ENCODE data around the gene HABP4. TPM values are rescaled to one million over a fixed set of nuclear protein-coding genes. Genes with fewer than 3 reads are reported as not detected.

The HABP4 gene
- total RNA-seq, 4 donors from 2014 or later: 42.8 to 50.0 (median 46.3) TPM

DNA sequence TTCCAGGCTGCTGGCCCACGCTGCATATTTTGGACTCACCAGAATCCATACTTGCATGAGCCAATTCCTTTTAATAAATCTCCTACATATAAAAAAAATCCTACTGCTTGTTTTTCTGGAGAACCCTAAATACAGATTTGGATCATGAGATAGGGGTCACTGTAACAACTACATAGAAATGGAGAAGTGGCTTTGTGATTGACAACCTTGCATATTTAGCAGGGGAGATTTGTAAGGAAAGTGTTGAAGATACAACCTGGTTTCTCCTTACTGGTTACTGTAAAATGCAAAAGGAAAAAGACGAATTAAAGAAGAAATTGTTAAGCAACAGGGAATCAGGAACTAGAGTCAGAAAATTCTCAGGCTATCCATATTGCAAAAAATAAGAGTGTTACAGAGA, 74.8 kb downstream of the HABP4 start:
- H3K27me3 ChIP-seq: no peaks in the 10 kb centered on the region
- H3K36me3 ChIP-seq: peaks cover 0 to 57% (median 0%) of the 10 kb centered on the region in 3 donors
- H3K4me1 ChIP-seq: peaks cover 0 to 20% (median 2%) of the 10 kb centered on the region in 4 donors
- no peak for DNase-seq (ENCODE audit: low spot score in 2 of 2)
- H3K9me3 ChIP-seq: no peaks in the 10 kb centered on the region
- peak overlapping the region in 2 of 4 donors; percentile 88 to 90 for H3K27ac ChIP-seq
- no peak overlapping the region for H3K4me3 ChIP-seq
- TF ChIP-seq EP300 (IDR thresholded peaks at IDR 0.05): no peak
- TF ChIP-seq, protein P1, sequence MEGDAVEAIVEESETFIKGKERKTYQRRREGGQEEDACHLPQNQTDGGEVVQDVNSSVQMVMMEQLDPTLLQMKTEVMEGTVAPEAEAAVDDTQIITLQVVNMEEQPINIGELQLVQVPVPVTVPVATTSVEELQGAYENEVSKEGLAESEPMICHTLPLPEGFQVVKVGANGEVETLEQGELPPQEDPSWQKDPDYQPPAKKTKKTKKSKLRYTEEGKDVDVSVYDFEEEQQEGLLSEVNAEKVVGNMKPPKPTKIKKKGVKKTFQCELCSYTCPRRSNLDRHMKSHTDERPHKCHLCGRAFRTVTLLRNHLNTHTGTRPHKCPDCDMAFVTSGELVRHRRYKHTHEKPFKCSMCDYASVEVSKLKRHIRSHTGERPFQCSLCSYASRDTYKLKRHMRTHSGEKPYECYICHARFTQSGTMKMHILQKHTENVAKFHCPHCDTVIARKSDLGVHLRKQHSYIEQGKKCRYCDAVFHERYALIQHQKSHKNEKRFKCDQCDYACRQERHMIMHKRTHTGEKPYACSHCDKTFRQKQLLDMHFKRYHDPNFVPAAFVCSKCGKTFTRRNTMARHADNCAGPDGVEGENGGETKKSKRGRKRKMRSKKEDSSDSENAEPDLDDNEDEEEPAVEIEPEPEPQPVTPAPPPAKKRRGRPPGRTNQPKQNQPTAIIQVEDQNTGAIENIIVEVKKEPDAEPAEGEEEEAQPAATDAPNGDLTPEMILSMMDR (IDR thresholded peaks at IDR 0.05): no peak
- WGBS, 2 donors: 81 to 83% methylated on average over 2 of the region's 2 CpGs

DNA sequence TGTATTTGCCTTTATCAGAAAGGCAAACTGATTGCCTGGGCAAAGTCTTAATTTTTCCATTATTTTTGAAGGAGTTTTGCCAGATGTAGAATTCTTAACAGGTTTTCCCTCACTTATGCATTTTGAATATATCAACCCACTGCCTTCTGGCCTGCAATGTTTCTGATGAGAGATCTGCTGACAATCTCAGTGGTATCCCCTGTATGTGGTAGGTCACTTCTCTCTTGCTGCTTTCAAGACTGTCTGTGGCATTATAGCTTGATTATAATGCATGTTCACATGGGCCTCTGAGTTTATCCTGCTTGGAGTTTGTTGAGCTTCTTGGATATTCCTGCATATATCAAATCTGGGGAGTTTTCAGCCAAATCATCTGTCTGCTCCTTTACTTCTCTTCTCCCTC, 82.2 kb downstream of the HABP4 start:
- H3K4me1 ChIP-seq: no peaks in the 10 kb centered on the region
- H3K9me3 ChIP-seq: no peaks in the 10 kb centered on the region
- DNase-seq (ENCODE audit: low spot score in 2 of 2): no peak
- TF ChIP-seq, protein P1 (IDR thresholded peaks at IDR 0.05): no peak
- TF ChIP-seq EP300 (IDR thresholded peaks at IDR 0.05) (no peak), POLR2A (IDR thresholded peaks at IDR 0.05) (no peak)
- no peak overlapping the region for H3K27ac ChIP-seq
- H3K4me3 ChIP-seq: no peak overlapping the region
- H3K27me3 ChIP-seq: no peaks in the 10 kb centered on the region
- peaks cover 0 to 83% (median 0%) of the 10 kb centered on the region in 3 donors for H3K36me3 ChIP-seq

DNA sequence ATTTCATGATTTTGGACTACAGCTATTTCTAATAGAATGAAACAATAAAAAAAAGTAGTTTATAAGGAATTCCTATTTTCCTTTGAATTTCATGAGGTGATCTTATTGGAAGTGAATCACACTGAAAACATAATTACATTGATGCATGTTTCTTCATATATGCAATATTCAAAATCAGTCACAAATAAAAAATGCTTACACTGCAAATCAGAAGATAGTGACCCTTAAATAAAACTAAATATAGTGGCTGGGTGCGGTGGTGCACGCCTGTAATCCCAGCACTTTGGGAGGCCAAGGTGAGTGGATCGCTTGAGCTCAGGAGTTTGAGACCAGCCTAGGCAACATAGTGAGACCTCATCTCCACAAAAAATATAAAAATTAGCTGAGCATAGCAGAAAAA, 90.1 kb downstream of the HABP4 start:
- DNase-seq (ENCODE audit: low spot score in 2 of 2): no peak
- no peaks in the 10 kb centered on the region for H3K4me1 ChIP-seq
- TF ChIP-seq POLR2A (IDR thresholded peaks at IDR 0.05) (no peak), EP300 (IDR thresholded peaks at IDR 0.05) (no peak)
- TF ChIP-seq, protein P1 (IDR thresholded peaks at IDR 0.05): no peak
- H3K4me3 ChIP-seq: no peak overlapping the region
- H3K27ac ChIP-seq: no peak overlapping the region
- no peaks in the 10 kb centered on the region for H3K27me3 ChIP-seq
- WGBS, 2 donors: 96% methylated on average over 3 of the region's 3 CpGs
- H3K36me3 ChIP-seq: peaks cover 0 to 70% (median 0%) of the 10 kb centered on the region in 3 donors
- H3K9me3 ChIP-seq: no peaks in the 10 kb centered on the region

Other genes starting within 250 kb of the HABP4 start
- 1 to 10 TPM in 2 of 4 donors, under 1 TPM in 2; 0.66 to 6.7 (median 1.1) TPM for gene HSD17B3, start 148.0 kb upstream of the HABP4 start, total RNA-seq
- gene SLC35D2, start 66.5 kb upstream of the HABP4 start, total RNA-seq: 10 to 100 TPM; 25.1 to 66.6 (median 32.0) TPM
- 1 to 10 TPM; 2.5 to 4.3 (median 3.1) TPM for gene ZNF367, start 31.8 kb upstream of the HABP4 start, total RNA-seq
- gene CDC14B, start 169.7 kb downstream of the HABP4 start, total RNA-seq: 10 to 100 TPM; 25.9 to 34.1 (median 27.6) TPM
- gene PRXL2C, start 205.1 kb downstream of the HABP4 start, total RNA-seq: 10 to 100 TPM; 14.9 to 52.7 (median 20.6) TPM